ENCODE measurements around the gene PPP2R5C.

Gene PPP2R5C

DNA sequence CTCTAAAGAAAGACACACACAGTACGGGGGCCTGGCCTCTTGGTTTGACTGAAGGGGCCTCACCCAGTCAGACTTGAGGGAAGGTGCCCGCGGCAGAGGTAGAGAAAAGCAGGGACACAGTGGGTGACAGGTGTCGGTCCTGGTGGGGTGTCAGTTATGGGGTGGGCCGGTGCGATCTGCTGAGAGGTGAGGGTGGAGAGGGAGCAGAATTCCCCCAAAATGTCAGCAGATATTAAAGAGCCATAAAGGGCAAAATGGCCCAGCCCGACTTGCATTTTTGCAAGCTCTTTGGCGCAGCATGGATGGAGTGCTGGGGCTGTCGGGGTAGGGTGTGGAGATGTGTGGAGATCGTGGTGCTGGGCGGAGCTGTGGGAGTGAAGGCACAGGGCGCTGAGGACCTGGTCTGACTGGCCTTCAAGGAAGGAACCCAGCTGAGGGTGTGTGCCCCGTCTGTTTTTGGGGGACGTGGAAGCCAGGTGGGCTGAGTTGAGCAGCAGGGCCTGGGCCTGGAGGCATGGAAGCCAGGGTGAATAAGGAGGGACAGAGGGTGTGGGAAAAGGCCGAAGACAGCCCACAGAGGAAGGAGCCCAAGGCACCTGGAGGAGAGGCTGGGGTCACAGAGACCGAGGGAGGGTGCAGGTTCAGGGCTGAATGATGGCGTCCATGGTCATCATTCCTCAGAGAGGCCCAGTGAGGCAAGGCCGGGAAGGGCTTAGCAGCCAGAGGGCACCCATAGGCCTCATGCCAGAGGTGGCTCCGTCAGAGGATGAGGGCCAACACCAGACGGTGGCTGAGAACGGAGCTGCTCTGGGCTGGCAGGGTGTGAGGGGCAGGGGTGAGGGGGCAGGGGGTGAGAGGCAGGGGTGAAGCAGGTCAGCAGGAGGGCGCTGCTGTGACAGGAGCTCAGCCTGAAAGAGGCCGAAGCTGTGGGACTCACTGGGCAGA is 154.6 kb downstream of the PPP2R5C start:
- TF ChIP-seq EGR1 (IDR thresholded peaks at IDR 0.05): no peak
- no peak for TF ChIP-seq NFIC (IDR thresholded peaks at IDR 0.05)
- TF ChIP-seq, protein P1, sequence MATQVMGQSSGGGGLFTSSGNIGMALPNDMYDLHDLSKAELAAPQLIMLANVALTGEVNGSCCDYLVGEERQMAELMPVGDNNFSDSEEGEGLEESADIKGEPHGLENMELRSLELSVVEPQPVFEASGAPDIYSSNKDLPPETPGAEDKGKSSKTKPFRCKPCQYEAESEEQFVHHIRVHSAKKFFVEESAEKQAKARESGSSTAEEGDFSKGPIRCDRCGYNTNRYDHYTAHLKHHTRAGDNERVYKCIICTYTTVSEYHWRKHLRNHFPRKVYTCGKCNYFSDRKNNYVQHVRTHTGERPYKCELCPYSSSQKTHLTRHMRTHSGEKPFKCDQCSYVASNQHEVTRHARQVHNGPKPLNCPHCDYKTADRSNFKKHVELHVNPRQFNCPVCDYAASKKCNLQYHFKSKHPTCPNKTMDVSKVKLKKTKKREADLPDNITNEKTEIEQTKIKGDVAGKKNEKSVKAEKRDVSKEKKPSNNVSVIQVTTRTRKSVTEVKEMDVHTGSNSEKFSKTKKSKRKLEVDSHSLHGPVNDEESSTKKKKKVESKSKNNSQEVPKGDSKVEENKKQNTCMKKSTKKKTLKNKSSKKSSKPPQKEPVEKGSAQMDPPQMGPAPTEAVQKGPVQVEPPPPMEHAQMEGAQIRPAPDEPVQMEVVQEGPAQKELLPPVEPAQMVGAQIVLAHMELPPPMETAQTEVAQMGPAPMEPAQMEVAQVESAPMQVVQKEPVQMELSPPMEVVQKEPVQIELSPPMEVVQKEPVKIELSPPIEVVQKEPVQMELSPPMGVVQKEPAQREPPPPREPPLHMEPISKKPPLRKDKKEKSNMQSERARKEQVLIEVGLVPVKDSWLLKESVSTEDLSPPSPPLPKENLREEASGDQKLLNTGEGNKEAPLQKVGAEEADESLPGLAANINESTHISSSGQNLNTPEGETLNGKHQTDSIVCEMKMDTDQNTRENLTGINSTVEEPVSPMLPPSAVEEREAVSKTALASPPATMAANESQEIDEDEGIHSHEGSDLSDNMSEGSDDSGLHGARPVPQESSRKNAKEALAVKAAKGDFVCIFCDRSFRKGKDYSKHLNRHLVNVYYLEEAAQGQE (IDR thresholded peaks at IDR 0.05; ENCODE audit: low read depth): no peak
- TF ChIP-seq FOXM1 (IDR thresholded peaks at IDR 0.05; ENCODE audit: borderline replicate concordance, low read depth): no peak
- no peak for TF ChIP-seq MAX (IDR thresholded peaks at IDR 0.05)
- no peak for TF ChIP-seq TAF1 (IDR thresholded peaks at IDR 0.05; ENCODE audit: low read depth)
- no peak for TF ChIP-seq TEAD4 (IDR thresholded peaks at IDR 0.05)

- TF ChIP-seq TEAD4 (IDR thresholded peaks at IDR 0.05) (no peak), FOXM1 (IDR thresholded peaks at IDR 0.05; ENCODE audit: borderline replicate concordance, low read depth) (no peak), CEBPB (IDR thresholded peaks at IDR 0.05) (no peak), EGR1 (IDR thresholded peaks at IDR 0.05) (no peak), MAX (IDR thresholded peaks at IDR 0.05) (no peak), YY1 (IDR thresholded peaks at IDR 0.05; ENCODE audit: low read depth) (no peak)
- TF ChIP-seq, protein P1 (IDR thresholded peaks at IDR 0.05; ENCODE audit: low read depth): no peak
- TF ChIP-seq, protein P2, sequence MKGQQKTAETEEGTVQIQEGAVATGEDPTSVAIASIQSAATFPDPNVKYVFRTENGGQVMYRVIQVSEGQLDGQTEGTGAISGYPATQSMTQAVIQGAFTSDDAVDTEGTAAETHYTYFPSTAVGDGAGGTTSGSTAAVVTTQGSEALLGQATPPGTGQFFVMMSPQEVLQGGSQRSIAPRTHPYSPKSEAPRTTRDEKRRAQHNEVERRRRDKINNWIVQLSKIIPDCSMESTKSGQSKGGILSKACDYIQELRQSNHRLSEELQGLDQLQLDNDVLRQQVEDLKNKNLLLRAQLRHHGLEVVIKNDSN (IDR thresholded peaks at IDR 0.05): no peak
These were observed 155.4 kb downstream of the PPP2R5C start for GRCh38 chr14:101916816-101917412.

DNA sequence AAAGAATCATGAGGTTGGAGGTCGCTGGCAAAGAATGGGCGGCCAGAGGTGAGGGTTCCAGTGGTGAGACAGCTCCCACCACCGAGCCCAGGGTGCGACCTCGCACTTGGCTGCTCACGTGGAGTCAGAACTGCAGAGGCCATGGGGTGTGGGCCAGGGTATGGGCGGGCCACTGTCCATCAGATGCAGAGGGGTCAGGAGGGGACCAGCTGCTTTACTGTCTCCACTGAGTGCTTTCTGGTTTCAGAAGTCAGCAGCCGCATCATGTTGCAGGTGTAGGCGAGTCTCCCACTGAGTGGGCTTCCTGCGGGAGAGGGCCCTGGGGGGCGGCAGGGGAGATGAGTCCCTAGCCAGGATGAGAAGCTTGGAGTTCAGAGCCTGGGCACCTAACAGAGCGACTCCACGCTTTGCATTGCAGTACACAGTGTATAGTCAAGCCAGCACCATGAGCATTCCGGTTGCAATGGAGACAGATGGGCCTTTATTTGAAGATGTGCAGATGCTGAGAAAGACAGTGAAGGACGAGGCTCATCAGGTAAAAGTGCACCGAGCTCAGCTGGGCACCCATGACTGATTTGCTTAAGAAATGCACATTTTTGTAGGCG is 156.0 kb downstream of the PPP2R5C start:
- TF ChIP-seq YY1 (IDR thresholded peaks at IDR 0.05; ENCODE audit: low read depth) (no peak), ZBTB7A (IDR thresholded peaks at IDR 0.05; ENCODE audit: low read depth) (no peak), EP300 (IDR thresholded peaks at IDR 0.05; ENCODE audit: borderline replicate concordance) (no peak), TAF1 (IDR thresholded peaks at IDR 0.05; ENCODE audit: low read depth) (no peak), TEAD4 (IDR thresholded peaks at IDR 0.05) (no peak), CEBPB (IDR thresholded peaks at IDR 0.05) (no peak), CREB1 (IDR thresholded peaks at IDR 0.05; ENCODE audit: low read depth) (no peak), RAD21 (IDR thresholded peaks at IDR 0.05; ENCODE audit: low read depth) (no peak), MAX (IDR thresholded peaks at IDR 0.05) (no peak), NFIC (IDR thresholded peaks at IDR 0.05) (no peak), FOXM1 (IDR thresholded peaks at IDR 0.05; ENCODE audit: borderline replicate concordance, low read depth) (no peak), TCF12 (IDR thresholded peaks at IDR 0.05; ENCODE audit: low read depth) (no peak), EGR1 (IDR thresholded peaks at IDR 0.05) (no peak)
- TF ChIP-seq, protein P1 (IDR thresholded peaks at IDR 0.05; ENCODE audit: low read depth): no peak
- TF ChIP-seq, protein P2 (IDR thresholded peaks at IDR 0.05): no peak
